NCI-H2171 treated with DMSO at 0.1 percent for 48 hours (cell line): Measurements from ENCODE around the gene SNAI3.

Source experiments
- DNase-seq: peaks from one replicate; lab custom pipeline; 2025; lab: John Stamatoyannopoulos, UW

The SNAI3 gene

DNA sequence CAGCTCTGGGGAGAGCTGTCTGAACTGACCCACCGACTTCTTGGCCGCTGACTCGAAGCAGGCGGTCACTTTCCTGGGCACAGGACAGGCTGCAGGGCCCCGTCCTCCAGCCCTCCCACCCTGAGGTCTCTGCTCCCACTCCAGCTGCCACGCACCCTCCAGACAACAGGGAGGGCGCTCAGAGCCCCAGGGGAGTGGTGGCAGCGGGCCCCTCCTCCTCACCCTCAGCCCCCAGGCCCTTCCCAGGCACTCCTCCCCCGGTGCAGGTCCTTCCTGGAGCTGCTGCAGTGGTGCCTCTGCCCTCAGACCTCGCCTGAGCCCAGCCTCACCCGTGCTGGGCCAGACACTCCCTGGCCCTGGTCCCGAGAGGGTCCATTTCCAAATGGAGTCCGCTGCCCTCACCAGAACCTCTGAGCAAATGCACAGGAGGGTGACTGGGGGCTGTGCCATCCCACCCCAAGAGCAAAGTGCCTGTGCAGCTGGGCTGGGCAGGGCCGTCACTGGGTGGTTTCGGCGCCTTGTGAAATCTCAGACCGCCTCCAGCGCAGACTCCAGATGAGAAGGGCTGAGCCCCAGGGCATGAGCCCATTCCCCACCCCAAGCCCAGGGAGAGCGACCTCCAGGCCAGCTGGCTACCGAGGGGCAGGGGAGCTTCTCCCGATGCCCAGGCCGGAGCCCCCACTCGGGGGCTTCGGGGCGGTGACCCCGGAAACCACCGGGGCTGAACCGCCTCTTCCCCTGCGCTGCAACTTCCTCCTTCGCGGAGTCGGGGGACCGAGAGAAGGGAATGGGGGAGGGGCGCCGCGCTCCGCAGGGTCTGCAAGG lies 36.2 kb downstream of the SNAI3 start:
- no peak for DNase-seq

GRCh38 chr16:88649195-88649923 lies 36.9 kb downstream of the SNAI3 start:
- peak; percentile 70 for DNase-seq

DNA sequence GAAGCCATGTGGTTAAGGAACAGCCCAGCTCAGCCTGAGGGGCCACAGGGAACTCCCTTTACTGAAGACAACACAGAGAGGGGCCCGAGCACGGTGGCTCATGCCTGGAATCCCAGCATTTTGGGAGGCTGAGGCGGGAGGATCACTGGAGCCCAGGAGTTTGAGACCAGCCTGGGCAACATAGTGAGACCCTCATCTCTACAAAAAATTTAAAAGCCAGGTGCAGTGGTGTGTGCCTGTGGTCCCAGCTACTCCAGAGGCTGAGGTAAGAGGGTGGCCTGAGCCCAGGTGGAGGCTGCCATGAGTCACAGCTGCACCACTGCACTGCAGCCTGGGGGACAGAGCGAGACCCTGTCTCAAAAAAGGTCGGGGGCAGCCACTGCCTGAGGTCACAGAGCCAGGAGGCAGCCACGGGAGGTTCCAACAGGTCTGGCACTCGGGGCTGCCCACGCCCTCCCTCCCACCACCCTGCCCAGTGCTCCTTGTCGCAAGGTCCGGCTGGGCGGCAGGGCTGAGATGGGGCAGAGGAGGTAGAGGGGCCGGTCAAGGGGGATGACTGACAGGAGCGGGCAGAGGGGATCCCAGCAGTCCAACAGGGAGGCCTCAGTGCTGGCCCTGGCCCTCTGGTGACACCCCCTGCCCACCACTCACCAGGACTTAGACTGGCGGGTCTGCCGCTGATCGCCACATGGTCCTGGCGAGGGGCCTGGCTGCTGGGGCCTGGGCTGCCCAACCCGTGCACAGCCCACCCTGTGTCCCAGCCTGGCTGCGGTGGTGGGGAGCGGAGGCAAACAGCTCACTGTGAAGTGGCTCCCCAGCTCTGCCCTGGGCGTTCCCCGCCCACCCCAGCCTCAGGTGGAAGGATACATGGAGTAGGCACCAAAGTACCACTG lies 38.9 kb downstream of the SNAI3 start:
- DNase-seq: no peak

GRCh38 chr16:88646345-88647034 lies 39.8 kb downstream of the SNAI3 start:
- no peak for DNase-seq

GRCh38 chr16:88645941-88646340 lies 40.4 kb downstream of the SNAI3 start:
- no peak for DNase-seq

- DNase-seq: no peak
Observed at GRCh38 chr16:88645455-88645854, 40.9 kb downstream of the SNAI3 start.

- DNase-seq: no peak
Observed at GRCh38 chr16:88643644-88643932, 42.7 kb downstream of the SNAI3 start.

DNA sequence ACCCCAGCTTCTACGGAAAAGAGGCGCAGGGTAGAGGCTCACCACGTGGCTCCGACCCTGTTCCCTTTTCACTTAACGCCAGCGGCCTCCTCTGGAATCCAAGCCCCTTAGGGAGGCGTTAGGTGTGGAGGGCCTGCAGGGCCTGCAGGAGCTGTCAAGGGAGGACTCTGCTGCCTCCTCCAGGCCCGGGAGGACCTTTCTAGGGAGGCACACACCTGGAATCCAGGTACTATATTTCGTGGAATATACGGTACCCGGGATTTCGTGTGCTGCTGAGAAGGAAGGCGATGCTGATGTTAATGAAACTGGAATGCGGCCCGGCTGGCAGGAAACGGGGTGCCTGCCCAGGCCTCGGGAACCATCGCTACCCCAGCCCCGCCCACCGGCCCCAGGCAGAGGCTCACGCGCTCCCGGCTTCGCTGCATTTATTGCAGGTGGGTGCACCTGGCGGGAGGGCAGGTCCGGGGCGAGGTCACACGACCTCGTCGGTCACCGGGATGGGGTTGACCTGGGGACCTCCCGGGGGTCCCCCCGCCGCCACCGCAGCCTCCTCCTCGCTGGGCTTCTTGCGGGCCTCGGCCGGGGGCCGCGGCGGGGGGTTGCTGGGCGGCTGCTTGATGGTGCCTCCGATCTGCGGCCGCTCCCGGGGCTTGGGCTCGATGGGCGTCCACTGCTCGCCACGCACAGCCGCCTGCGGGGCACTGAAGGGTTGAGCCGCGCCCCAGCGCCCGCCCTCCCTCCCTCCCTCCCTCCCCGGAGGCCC lies 43.2 kb downstream of the SNAI3 start:
- DNase-seq: no peak

GRCh38 chr16:88640498-88641247 lies 45.6 kb downstream of the SNAI3 start:
- no peak for DNase-seq

DNA sequence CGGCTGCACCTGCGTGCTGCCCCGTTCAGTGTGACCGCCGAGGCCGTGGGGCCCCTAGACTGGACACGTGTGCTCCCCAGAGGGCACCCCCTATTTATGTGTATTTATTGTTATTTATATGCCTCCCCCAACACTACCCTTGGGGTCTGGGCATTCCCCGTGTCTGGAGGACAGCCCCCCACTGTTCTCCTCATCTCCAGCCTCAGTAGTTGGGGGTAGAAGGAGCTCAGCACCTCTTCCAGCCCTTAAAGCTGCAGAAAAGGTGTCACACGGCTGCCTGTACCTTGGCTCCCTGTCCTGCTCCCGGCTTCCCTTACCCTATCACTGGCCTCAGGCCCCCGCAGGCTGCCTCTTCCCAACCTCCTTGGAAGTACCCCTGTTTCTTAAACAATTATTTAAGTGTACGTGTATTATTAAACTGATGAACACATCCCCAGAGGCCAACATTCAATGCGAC lies 46.2 kb downstream of the SNAI3 start:
- no peak for DNase-seq

- no peak for DNase-seq
Observed at GRCh38 chr16:88639231-88640038, 46.9 kb downstream of the SNAI3 start.

GRCh38 chr16:88638323-88639230 lies 47.7 kb downstream of the SNAI3 start, which contains the start of gene IL17C:
TSS of gene IL17C (plus strand) at chr16:88638572. CDS start at chr16:88638642, 70 bp downstream.
- peak; percentile 73 for DNase-seq

- no peak for DNase-seq
Observed at GRCh38 chr16:88636488-88637265, 49.6 kb downstream of the SNAI3 start.

- no peak for DNase-seq
Observed at GRCh38 chr16:88635671-88636319, 50.5 kb downstream of the SNAI3 start.

DNA sequence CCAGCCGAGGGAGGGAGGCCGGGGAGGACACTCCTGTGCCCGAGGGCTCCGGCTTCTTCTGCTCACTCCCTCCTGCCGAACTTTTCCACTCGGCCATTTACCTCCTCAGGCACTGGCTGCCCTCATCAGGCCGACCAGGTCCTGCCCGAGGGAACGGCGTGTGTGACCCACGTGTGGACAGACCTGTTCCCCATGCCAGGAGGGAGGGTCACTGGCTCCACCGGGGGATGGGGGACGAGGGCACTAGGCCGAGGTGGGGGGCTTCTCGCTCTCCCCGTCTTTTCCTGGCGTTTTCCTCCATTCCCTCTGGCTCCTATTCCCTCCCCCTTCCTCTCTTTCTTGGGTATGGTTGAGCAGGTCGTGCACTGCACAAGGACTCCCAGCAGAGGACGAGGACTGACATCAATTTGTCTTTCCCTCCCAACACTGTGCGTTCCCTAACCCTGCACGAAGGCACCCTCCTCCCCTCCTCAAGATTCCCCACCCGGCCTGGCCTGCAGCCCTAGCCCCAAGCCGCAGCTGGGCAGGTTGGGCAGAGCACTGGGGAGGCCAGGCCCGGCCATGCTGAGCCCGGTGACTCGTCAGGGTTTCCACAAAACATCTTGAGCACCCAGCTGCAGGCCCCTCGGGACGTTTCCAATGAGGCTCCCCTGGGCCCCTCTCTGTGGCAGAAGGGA lies 51.2 kb downstream of the SNAI3 start:
- DNase-seq: no peak
